ENCODE data around the gene TRAF3IP3. TPM values are rescaled to one million over a fixed set of nuclear protein-coding genes. Genes with fewer than 3 reads are reported as not detected.

The TRAF3IP3 gene
- total RNA-seq, 1 experiment from 2014 or later, result 0.34 TPM

GRCh38 chr1:209787551-209787950, 31.7 kb downstream of the TRAF3IP3 start (continued):
- no peak for TF ChIP-seq REST (IDR thresholded peaks at IDR 0.05; ENCODE audit: low read depth)

- no peak overlapping the region for H3K9ac ChIP-seq (ENCODE audit: low read length)
- ATAC-seq (no peak), DNase-seq (ENCODE audit: low read depth, low spot score) (no peak)
- no peak overlapping the region for H2AFZ ChIP-seq (ENCODE audit: low read depth, low read length, poor library complexity, severe bottlenecking)
- H3K79me2 ChIP-seq (ENCODE audit: insufficient read depth, low read length), result peaks cover under 1% of the 10 kb centered on the region
- no peak overlapping the region for H3K4me2 ChIP-seq (ENCODE audit: low read length)
- ChIA-PET POLR2A (no interaction called here), RAD21 (ENCODE audit: low non-redundant PET in 1 of 2, low total read pairs in 2 of 2, uncharacterized antibody in 2 of 2, unreplicated experiment in 2 of 2) (no interaction called here), CTCF (no interaction called here)
- intact Hi-C loops (cut with micrococcal nuclease), result no loop called here
- no peak overlapping the region for H3K27ac ChIP-seq (ENCODE audit: low read depth, low read length)
- H3K9me3 ChIP-seq (ENCODE audit: control insufficient read depth in 1 of 2, insufficient read depth in 1 of 2, low read depth in 1 of 2, low read length in 2 of 2), result no peaks in the 10 kb centered on the region
- peaks cover 15 to 20% of the 10 kb centered on the region in 2 experiments; a peak in 3 of 4 replicates for H3K36me3 ChIP-seq (ENCODE audit: control insufficient read depth in 1 of 2, insufficient read depth in 2 of 2, low read length in 2 of 2)
- no peaks in the 10 kb centered on the region for H3K27me3 ChIP-seq (ENCODE audit: insufficient read depth, low read length)
- BruUV-seq (replicated peaks), result no TSS peak
- no peaks in the 10 kb centered on the region for H3K9me2 ChIP-seq (ENCODE audit: insufficient read depth)
- peaks cover 6 to 26% of the 10 kb centered on the region in 2 experiments for H3K4me1 ChIP-seq (ENCODE audit: control insufficient read depth in 1 of 2, insufficient read depth in 2 of 2, low read length in 2 of 2)
- no peaks in the 10 kb centered on the region for H4K20me1 ChIP-seq (ENCODE audit: insufficient read depth)
- TF ChIP-seq ZNF274 (IDR thresholded peaks at IDR 0.05; ENCODE audit: low read depth, low read length) (no peak), EZH2 (IDR thresholded peaks at IDR 0.05) (no peak), TCF7L2 (IDR thresholded peaks at IDR 0.05; ENCODE audit: borderline replicate concordance, extremely low read depth, insufficient read depth, insufficient read length) (no peak), ZFX (IDR thresholded peaks at IDR 0.05) (no peak), POLR2A (IDR thresholded peaks at IDR 0.05; ENCODE audit: borderline replicate concordance, extremely low read depth, insufficient read depth, insufficient read length) (no peak), ATF3 (IDR thresholded peaks at IDR 0.05) (no peak), YY1 (IDR thresholded peaks at IDR 0.05; ENCODE audit: extremely low read depth, insufficient replicate concordance, low read depth, low read length) (no peak), CBX3 (IDR thresholded peaks at IDR 0.05; ENCODE audit: low read depth) (no peak)
- H3K4me3 ChIP-seq (replicated peaks in 1 of 2; ENCODE audit: low read depth in 1 of 2, low read length in 2 of 2), result no peak overlapping the region
Observed at GRCh38 chr1:209789245-209789644, 33.4 kb downstream of the TRAF3IP3 start.
